ENCODE results near the gene PDCD2L. TPM values are rescaled to one million over a fixed set of nuclear protein-coding genes. Genes with fewer than 3 reads are reported as not detected.

Gene PDCD2L
- total and polyA plus RNA-seq, 2 of the 8 experiments (the other 6 are each of a cell fraction or from before 2014, with no cell fraction given): 51.5 to 78.1 TPM

DNA sequence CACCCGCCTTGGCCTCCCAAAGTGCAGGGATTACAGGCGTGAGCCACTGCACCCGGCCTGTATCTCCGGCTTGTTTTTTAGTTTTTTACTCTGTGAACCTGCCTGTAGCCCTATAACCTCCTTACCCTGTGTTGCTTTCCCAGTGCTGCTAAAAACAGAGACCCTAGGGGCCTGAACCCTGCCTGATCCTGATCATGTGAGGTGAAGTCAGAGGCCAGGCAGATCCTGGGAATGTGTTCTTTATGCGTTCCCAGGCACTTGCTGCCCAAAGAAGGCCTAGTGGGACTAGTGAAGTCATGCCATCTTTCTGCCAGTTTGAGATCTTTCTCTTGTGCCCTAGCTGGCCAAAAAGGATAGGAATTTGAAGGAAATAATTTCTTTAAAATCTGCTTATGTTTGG is 28.6 kb downstream of the PDCD2L start (continued):
- TF ChIP-seq, protein P1, sequence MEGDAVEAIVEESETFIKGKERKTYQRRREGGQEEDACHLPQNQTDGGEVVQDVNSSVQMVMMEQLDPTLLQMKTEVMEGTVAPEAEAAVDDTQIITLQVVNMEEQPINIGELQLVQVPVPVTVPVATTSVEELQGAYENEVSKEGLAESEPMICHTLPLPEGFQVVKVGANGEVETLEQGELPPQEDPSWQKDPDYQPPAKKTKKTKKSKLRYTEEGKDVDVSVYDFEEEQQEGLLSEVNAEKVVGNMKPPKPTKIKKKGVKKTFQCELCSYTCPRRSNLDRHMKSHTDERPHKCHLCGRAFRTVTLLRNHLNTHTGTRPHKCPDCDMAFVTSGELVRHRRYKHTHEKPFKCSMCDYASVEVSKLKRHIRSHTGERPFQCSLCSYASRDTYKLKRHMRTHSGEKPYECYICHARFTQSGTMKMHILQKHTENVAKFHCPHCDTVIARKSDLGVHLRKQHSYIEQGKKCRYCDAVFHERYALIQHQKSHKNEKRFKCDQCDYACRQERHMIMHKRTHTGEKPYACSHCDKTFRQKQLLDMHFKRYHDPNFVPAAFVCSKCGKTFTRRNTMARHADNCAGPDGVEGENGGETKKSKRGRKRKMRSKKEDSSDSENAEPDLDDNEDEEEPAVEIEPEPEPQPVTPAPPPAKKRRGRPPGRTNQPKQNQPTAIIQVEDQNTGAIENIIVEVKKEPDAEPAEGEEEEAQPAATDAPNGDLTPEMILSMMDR (IDR thresholded peaks at IDR 0.05; ENCODE audit: control extremely low read depth in 1 of 3, insufficient read depth in 1 of 3, low read depth in 1 of 3, low read length in 3 of 3): no peak
- TF ChIP-seq NANOG (IDR thresholded peaks at IDR 0.05; ENCODE audit: insufficient read depth, low read depth, low read length, poor library complexity, severe bottlenecking) (no peak), SUZ12 (IDR thresholded peaks at IDR 0.05; ENCODE audit: low read length) (no peak)
